GM23338 (cell line): ENCODE results near the gene CNNM1. TPM values are rescaled to one million over a fixed set of nuclear protein-coding genes. Genes with fewer than 3 reads are reported as not detected.

Experiments used
- ATAC-seq: fragments of 200-7000 bp; cut with Tn5 transposase; 3 replicates; pipeline ENCODE4 v1.9.1; 2020
- DNase-seq: peaks from one replicate; pipeline ENCODE4 v3.0.0-alpha.2; 2015; ENCODE audit warnings: low spot score
- H2AFZ ChIP-seq: fragments of 200-600 bp; sonication (generic); 2 replicates; pipeline ENCODE4 v1.8.0; 2016; ENCODE audit warnings: antibody characterized with exemption, mild to moderate bottlenecking, moderate library complexity
- H3F3A ChIP-seq: fragments of 200-600 bp; sonication (generic); replicated peaks from 2 replicates; pipeline ENCODE4 v1.8.0; 2017; ENCODE audit warnings: antibody characterized with exemption, mixed run types, low read depth
- H3K27ac ChIP-seq: fragments of 200-600 bp; sonication (generic); 2 replicates; pipeline ENCODE4 v1.6.1; 2016; ENCODE audit warnings: low read depth
- H3K27me3 ChIP-seq: fragments of 200-600 bp; sonication (generic); 2 replicates; pipeline ENCODE4 v1.8.0; 2016; ENCODE audit warnings: mild to moderate bottlenecking, mixed run types, moderate library complexity; ENCODE audit not compliant: insufficient read depth
- H3K36me3 ChIP-seq: fragments of 200-600 bp; sonication (generic); 2 replicates; pipeline ENCODE4 v1.8.0; 2016; ENCODE audit warnings: mild to moderate bottlenecking; ENCODE audit not compliant: insufficient read depth
- H3K4me1 ChIP-seq: fragments of 200-600 bp; sonication (generic); 2 replicates; pipeline ENCODE4 v1.8.0; 2016; ENCODE audit warnings: mild to moderate bottlenecking, moderate library complexity; ENCODE audit not compliant: insufficient read depth
- H3K4me2 ChIP-seq: fragments of 200-600 bp; sonication (generic); 2 replicates; pipeline ENCODE4 v1.7.1; 2017; ENCODE audit warnings: mixed run types
- H3K4me3 ChIP-seq: fragments of 200-600 bp; sonication (generic); 2 replicates; pipeline ENCODE4 v1.6.1; 2016; ENCODE audit warnings: mixed run types
- H3K79me2 ChIP-seq: fragments of 200-600 bp; sonication (generic); replicated peaks from 2 replicates; pipeline ENCODE4 v1.8.0; 2017; ENCODE audit warnings: mild to moderate bottlenecking; ENCODE audit not compliant: insufficient read depth
- H3K9me2 ChIP-seq: fragments of 200-600 bp; sonication (generic); 2 replicates; pipeline ENCODE4 v1.8.0; 2017; ENCODE audit not compliant: insufficient read depth
- H4K20me1 ChIP-seq: fragments of 200-600 bp; sonication (generic); replicated peaks from 2 replicates; pipeline ENCODE4 v1.8.0; 2017; ENCODE audit warnings: mild to moderate bottlenecking; ENCODE audit not compliant: insufficient read depth
- H3K27ac Mint-ChIP-seq: 2 replicates; pipeline ENCODE4 v1.8.0; 2020; ENCODE audit warnings: inconsistent platforms, mild to moderate bottlenecking, moderate library complexity, mixed read lengths
- H3K27me3 Mint-ChIP-seq: 3 replicates; pipeline ENCODE4 v1.8.0; 2022; ENCODE audit warnings: low read depth, mild to moderate bottlenecking, moderate library complexity, mixed read lengths, inconsistent platforms; ENCODE audit not compliant: insufficient read depth, poor library complexity
- H3K36me3 Mint-ChIP-seq: 3 replicates; pipeline ENCODE4 v1.8.0; 2021; ENCODE audit warnings: low read depth, mild to moderate bottlenecking, inconsistent platforms, moderate library complexity, mixed read lengths
- H3K4me1 Mint-ChIP-seq: 3 replicates; pipeline ENCODE4 v1.8.0; 2020; ENCODE audit warnings: mild to moderate bottlenecking, inconsistent platforms, mixed read lengths
- H3K4me3 Mint-ChIP-seq: 3 replicates; pipeline ENCODE4 v1.8.0; 2021; ENCODE audit warnings: moderate library complexity, mild to moderate bottlenecking, inconsistent platforms, mixed read lengths
- H3K9me3 Mint-ChIP-seq: 3 replicates; pipeline ENCODE4 v1.8.0; 2020; ENCODE audit warnings: moderate library complexity, mild to moderate bottlenecking, inconsistent platforms, mixed read lengths
- CREB1 ChIP-seq: fragments of 250-450 bp; sonication (Bioruptor Pico); IDR thresholded peaks from 2 replicates; pipeline ENCODE4 v1.5.0; 2020; ENCODE audit warnings: low read depth, mild to moderate bottlenecking, moderate library complexity
- CTCF ChIP-seq, 2 experiments: fragments of 200-600 bp in 1 of 2; sonication (generic) in 1 of 2; conservative IDR thresholded peaks; 2 replicates each; pipeline versions ENCODE4 v1.5.1 to v1.6.1; 2016 to 2017; ENCODE audit warnings: antibody characterized with exemption in 2 of 2, low read depth in 2 of 2, mild to moderate bottlenecking in 2 of 2, moderate library complexity in 1 of 2
- ETS1 ChIP-seq: IDR thresholded peaks from 2 replicates; pipeline ENCODE4 v1.6.1; 2016; ENCODE audit warnings: antibody characterized with exemption
- EZH2 ChIP-seq: fragments of 200-600 bp; sonication (generic); IDR thresholded peaks from one replicate; pipeline ENCODE4 v1.8.0; 2017; ENCODE audit warnings: antibody characterized with exemption, mild to moderate bottlenecking, low read depth; ENCODE audit not compliant: unreplicated experiment
- EZH2phosphoT487 ChIP-seq: fragments of 200-600 bp; sonication (generic); IDR thresholded peaks from one replicate; pipeline ENCODE4 v1.8.1; 2018; ENCODE audit warnings: antibody characterized with exemption; ENCODE audit not compliant: unreplicated experiment
- JUNB ChIP-seq: IDR thresholded peaks from one replicate; pipeline ENCODE4 v1.6.1; 2016; ENCODE audit warnings: antibody characterized with exemption; ENCODE audit not compliant: unreplicated experiment
- NANOG ChIP-seq: IDR thresholded peaks from 2 replicates; pipeline ENCODE4 v1.6.1; 2016; ENCODE audit warnings: antibody characterized with exemption, borderline replicate concordance
- POLR2AphosphoS5 ChIP-seq: IDR thresholded peaks from 2 replicates; pipeline ENCODE4 v1.6.1; 2016; ENCODE audit warnings: antibody characterized with exemption, low read depth
- REST ChIP-seq: IDR thresholded peaks from one replicate; pipeline ENCODE4 v1.6.1; 2018; ENCODE audit warnings: antibody characterized with exemption; ENCODE audit not compliant: unreplicated experiment
- STAT1 ChIP-seq: IDR thresholded peaks from one replicate; pipeline ENCODE4 v1.6.1; 2016; ENCODE audit warnings: antibody characterized with exemption; ENCODE audit not compliant: unreplicated experiment
- ZNF114 ChIP-seq: fragments of 250-450 bp; sonication (Bioruptor Pico); IDR thresholded peaks from 2 replicates; pipeline ENCODE4 v1.5.0; 2020; ENCODE audit warnings: mild to moderate bottlenecking, moderate library complexity
- ZNF331 ChIP-seq: fragments of 250-450 bp; sonication (Bioruptor Pico); IDR thresholded peaks from 2 replicates; pipeline ENCODE4 v1.5.0; 2020; ENCODE audit warnings: low read depth, mild to moderate bottlenecking, moderate library complexity
- ZNF462 ChIP-seq: fragments of 250-450 bp; sonication (Bioruptor Pico); IDR thresholded peaks from 2 replicates; pipeline ENCODE4 v1.5.0; 2020; ENCODE audit warnings: mild to moderate bottlenecking, moderate library complexity
- polyA plus RNA-seq: library from polyadenylated mRNA; unstranded; fragments of >200 nt; fragmentation: Nextera tagmentation; extraction: Ambion mirVana; gene quantifications from 2 replicates; pipeline ENCODE4 v1.2.1, GENCODE V29; 2016
- total RNA-seq: library from RNA; depleted of rRNA; stranded (reverse); fragments of >200 nt; shearing (Covaris generic); gene quantifications from 2 replicates; pipeline ENCODE4 v1.2.3, GENCODE V29; 2014

Gene CNNM1
- total and polyA plus RNA-seq, 2 experiments from 2014 or later, result 0.52 to 0.90 TPM

- no peaks in the 10 kb centered on the region for H3K36me3 ChIP-seq
- no peaks in the 10 kb centered on the region for H3K27me3 ChIP-seq
- no peak overlapping the region for H3K27ac Mint-ChIP-seq
- H3K27me3 Mint-ChIP-seq, result peaks cover 9% of the 10 kb centered on the region
- H3K4me3 Mint-ChIP-seq, result no peak overlapping the region
- no peaks in the 10 kb centered on the region for H3K36me3 Mint-ChIP-seq
- H3K27ac ChIP-seq, result no peak overlapping the region
- H3K4me2 ChIP-seq, result no peak overlapping the region
- no peak overlapping the region for H2AFZ ChIP-seq
- no peaks in the 10 kb centered on the region for H3F3A ChIP-seq
- H4K20me1 ChIP-seq, result no peaks in the 10 kb centered on the region; the same call in 1 of the 2 replicates
- H3K9me3 Mint-ChIP-seq, result no peaks in the 10 kb centered on the region
- H3K4me1 Mint-ChIP-seq, result peaks cover 5% of the 10 kb centered on the region; the same call in 2 of the 3 replicates
- TF ChIP-seq ZNF114 (CRISPR knock-in tag) (no peak), ZNF331 (CRISPR knock-in tag) (no peak), ZNF462 (CRISPR knock-in tag) (no peak), CREB1 (CRISPR knock-in tag) (no peak), STAT1 (no peak), CTCF (conservative IDR thresholded peaks at IDR 0.05; ENCODE audit: low read depth in 2 of 2) (no peak), ETS1 (no peak), REST (no peak), NANOG (no peak), POLR2AphosphoS5 (no peak), EZH2 (no peak), JUNB (no peak), EZH2phosphoT487 (no peak)
- H3K4me1 ChIP-seq, result no peaks in the 10 kb centered on the region
- H3K9me2 ChIP-seq, result no peaks in the 10 kb centered on the region
- no peak for ATAC-seq
- H3K4me3 ChIP-seq, result no peak overlapping the region
- no peak for DNase-seq
- H3K79me2 ChIP-seq, result no peaks in the 10 kb centered on the region
Measured at GRCh38 chr10:99374526-99374925, 45.4 kb downstream of the CNNM1 start.
